HG03378 (cell line): ENCODE data around the gene PTGES3L.
"Not testable (repeated sequence)": the region's sequence is repeated elsewhere in the genome, so short reads cannot be mapped to it uniquely, and the experiment has no call there.

Experiments used
- ATAC-seq: cut with Tn5 transposase; IDR thresholded peaks from one replicate; pipeline ENCODE4 v1.9.1; 2021; ENCODE audit warnings: mild to moderate bottlenecking, moderate library complexity; ENCODE audit not compliant: unreplicated experiment

PTGES3L gene

DNA sequence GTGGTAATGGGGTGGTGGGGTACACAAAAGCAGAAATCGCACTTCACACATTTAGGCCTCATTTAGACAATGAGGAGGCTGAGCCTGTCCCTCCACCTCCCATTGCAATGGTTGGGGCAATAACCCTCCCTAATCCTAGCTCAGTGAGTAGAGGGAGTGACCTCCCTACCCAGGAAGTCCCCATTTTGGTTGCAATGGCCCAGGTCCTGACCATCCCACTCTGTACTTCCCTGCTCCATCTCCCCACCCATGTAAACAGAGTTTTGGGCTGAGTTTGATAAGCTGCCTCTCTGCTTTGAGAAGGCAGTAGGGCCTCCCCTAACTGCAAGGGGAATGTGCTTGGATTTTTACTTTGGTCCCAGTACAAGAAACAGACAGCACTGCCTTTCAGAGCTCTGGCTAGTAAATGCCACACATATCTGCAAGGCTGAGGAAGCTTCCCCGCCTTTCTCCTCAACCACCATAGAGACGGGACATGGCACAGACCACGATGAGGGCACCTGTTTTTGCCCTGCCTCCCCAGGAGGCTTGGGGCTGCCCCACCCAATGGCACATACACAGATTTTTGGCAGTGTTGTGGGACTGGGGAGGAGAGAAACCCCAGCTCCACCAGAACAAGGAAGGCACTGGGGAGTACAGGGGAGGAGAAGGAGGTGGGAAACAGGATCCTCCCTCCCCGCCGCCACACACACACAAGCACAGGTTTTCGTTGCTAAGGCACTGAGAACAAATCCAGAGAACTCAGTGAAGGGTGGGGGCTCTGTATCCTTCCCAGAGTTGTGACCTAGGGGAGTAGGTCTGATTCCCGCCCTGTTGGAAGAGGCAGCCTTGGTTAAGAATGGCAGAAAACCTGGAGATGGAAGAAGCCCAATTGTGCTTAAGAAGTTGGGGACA is 35.0 kb upstream of the PTGES3L start:
- no peak for ATAC-seq

GRCh38 chr17:43014020-43014648 is 34.3 kb upstream of the PTGES3L start:
- no peak for ATAC-seq

GRCh38 chr17:43013296-43013695 is 33.4 kb upstream of the PTGES3L start:
- ATAC-seq: no peak

- no peak for ATAC-seq
Measured at GRCh38 chr17:43011728-43012472, 32.0 kb upstream of the PTGES3L start.

DNA sequence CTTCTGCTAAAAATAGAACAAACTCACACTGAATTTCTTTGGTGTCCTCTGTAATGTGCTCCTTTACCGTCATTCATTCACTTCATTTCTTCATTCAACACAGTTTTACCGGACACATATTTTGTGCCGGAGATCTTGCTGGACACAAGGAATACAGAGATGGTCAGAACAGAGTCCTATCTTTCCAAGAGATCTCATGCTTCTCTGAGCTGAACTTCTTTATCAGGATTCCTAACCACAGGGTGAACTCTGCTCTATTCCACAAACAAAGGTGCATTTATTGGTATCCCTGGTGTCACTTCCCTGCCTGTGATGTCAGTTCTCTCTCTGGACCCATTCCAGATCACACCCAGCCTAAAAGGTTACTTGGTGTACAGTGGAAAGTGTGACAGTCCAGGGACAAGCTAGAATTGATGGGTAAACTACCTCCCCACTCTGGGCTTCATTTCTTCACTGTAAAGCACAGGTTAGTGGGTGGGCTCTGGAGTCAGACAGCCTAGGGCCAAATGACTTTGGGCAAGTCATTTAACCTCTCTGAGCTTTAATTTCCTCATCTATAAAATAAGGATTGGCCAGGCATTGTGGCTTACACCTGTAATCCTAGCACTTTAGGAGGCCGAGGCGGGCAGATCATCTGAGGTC is 30.9 kb upstream of the PTGES3L start:
- no peak for ATAC-seq

- ATAC-seq: no peak
Measured at GRCh38 chr17:43006639-43007551, 27.0 kb upstream of the PTGES3L start, which contains the start of gene IFI35. Gene IFI35, plus strand, starts transcription at chr17:43006784. Its CDS starts 164 bp downstream, at chr17:43006948.

- no peak for ATAC-seq
Measured at GRCh38 chr17:43003542-43004172, 23.8 kb upstream of the PTGES3L start.

DNA sequence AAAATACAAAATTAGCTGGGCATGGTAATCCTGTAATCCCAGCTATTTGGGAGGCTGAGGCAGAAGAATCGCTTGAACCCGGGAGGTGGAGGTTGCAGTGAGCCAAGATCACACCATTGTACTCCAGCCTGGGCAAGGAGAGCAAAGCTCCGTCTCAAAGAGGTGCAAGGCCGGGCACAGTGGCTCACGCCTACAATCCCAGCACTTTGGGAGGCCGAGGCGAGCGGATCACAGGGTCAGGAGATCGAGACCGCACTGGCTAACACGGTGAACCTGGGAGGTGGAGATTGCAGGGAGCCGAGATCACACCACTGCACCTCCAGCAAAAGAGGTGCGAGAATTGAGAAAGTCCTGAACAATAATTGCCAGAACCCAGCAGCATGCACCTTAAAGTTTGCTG is 21.0 kb upstream of the PTGES3L start:
- ATAC-seq: not testable (repeated sequence)

- no peak for ATAC-seq
Measured at GRCh38 chr17:42999003-42999525, 19.2 kb upstream of the PTGES3L start.

GRCh38 chr17:42997984-42998938 is 18.4 kb upstream of the PTGES3L start, which contains the start of gene RPL27:
Gene RPL27, plus strand, starts transcription at chr17:42998419. Its CDS starts 332 bp downstream, at chr17:42998751.
- ATAC-seq: peak; percentile 77

DNA sequence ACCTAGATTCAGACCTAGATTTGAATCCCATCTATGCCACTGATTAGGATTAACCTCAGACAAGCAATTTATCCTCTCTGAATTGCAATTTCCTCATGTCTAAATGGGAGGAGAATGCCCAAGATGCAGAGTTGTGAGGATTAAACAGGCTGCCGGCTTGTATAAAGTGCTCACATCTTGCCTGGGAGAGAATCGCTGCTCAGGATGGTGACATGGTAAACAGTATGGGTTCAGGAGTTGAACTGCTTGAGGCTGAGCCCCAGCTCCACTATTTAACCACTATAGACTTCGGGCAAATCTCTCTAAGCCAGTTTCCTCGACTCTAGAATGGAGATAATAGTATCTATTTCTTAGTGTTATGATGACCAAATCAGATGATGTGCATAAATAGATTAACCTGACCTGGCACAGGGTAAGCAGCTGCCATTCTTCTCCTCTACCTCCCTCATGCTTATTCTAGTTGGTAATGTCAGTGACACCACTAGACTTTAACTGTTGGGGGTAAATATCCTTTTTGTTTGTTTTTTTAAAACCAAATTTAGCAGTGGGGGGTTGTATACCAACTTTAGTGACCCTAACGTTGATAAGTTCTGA is 17.6 kb upstream of the PTGES3L start:
- no peak for ATAC-seq

DNA sequence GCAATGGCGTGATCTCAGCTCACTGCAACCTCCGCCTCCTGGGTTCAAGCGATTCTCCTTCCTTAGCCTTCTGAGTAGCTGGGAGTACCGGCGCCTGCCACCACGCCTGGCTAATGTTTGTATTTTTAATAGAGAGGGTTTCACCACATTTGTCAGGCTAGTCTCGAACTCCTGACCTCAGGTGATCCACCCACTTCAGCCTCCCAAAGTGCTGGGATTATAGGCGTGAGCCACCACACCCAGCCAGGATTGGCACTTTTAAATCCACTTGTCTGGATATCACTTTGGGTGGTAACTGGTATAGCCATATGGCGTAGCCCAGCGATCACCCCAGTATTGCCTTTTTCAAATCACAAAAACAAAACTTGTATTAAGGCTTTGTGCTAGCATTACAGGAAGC is 14.0 kb upstream of the PTGES3L start:
- not testable (repeated sequence) for ATAC-seq

- ATAC-seq: no peak
Measured at GRCh38 chr17:42992872-42993271, 13.0 kb upstream of the PTGES3L start.

DNA sequence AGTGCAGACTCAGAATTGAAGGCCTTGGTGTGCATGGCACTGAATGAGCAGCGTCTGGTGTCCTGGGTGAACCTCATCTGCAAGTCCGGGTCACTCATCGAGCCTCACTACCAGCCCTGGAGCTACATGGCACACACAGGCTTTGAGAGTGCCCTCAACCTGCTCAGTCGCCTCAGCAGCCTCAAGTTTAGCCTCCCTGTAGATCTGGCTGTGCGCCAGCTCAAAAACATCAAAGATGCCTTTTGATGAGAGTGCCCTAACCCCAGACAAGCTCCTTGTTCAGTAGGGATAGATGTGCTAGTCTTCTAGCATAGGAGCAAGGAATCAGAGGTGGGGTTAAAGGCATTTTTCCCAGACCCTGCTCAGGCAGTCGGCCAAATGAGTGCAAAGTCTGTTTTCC is 11.6 kb upstream of the PTGES3L start:
- no peak for ATAC-seq

- no peak for ATAC-seq
Measured at GRCh38 chr17:42989726-42990652, 10.1 kb upstream of the PTGES3L start.

DNA sequence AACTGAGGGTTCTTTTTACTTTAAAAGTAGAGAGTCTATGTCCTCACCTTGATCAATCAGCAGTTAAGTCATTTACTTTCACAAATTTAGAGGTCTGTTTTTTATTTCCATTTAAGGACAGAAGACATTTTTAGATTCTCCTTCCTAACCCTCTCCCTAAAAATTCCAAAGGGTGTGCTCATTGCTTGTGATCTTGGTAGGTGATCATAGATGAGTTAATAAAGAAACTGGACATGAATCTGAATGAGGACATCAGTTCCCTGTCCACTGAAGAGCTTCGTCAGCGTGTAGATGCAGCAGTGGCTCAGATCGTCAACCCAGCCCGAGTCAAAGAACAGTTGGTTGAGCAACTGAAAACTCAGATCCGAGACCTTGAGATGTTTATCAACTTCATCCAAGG is 9.3 kb upstream of the PTGES3L start:
- ATAC-seq: no peak

- no peak for ATAC-seq
Measured at GRCh38 chr17:42985225-42985624, 5.3 kb upstream of the PTGES3L start.
